Measurements from ENCODE around the gene DLD.
A peak's percentile ranks its signal among the peaks of the same experiment; 100 is the strongest.
"Not testable (repeated sequence)": the region's sequence is repeated elsewhere in the genome, so short reads cannot be mapped to it uniquely, and the experiment has no call there.

DLD gene

DNA sequence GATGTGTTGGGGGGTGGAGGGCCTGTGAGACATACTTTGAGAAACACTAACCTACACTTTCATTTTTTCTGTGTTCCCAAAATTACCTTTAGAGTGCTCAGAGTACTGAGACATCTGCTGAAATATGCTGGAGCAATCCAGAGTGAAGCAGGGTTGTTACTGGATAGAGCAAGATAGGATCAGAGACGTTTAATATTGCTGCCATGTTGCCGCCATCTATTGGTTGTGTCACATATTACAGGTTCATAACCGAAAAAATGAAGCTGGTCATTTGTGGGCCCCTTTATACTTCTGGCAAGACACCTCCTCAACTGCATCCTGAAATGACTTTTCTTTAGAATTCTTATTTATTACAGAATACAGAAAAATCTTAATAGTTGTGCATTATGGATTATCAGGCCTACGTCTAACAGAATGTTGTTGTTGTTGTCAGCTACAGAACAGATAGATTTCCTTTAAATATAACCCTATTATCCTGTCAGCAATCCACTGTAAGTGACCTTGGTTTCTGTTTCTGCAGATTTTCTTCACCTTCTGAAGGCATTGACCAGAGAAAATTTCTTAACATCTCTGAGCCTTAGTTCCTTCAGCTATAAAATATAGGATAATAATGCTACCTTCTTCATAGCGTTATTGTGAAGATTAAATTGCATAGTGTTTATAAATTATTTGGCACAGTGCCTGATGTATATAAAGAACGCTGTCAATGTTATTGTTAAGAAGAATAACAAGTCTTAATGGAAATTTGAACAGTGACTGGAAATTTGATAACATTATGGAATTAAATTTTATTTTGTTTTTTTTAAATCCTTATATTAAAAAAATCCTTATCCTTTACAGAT, 16.2 kb upstream of the DLD start:
- peak; percentile 55 for DNase-seq (ENCODE audit: low spot score)

DNA sequence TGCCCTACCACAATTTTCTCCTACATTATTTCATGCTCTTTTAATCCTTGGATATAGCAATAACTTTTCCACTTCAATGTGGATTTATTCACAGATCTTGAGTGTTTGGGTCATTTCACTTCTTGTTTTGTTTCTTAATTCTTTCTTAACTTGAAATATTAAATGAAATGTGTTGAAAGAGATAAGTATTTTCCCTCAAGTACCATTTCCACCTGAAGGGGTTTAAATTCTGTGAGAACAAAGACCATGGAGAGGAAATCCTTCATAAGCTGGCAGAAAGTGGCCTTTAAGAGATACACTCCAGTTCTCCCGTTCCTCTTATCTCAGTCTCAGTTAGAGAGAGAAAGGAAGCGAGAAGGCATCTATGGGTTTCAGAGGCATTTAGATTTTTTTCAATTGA, 14.1 kb upstream of the DLD start:
- DNase-seq (ENCODE audit: low spot score) = no peak

DNA sequence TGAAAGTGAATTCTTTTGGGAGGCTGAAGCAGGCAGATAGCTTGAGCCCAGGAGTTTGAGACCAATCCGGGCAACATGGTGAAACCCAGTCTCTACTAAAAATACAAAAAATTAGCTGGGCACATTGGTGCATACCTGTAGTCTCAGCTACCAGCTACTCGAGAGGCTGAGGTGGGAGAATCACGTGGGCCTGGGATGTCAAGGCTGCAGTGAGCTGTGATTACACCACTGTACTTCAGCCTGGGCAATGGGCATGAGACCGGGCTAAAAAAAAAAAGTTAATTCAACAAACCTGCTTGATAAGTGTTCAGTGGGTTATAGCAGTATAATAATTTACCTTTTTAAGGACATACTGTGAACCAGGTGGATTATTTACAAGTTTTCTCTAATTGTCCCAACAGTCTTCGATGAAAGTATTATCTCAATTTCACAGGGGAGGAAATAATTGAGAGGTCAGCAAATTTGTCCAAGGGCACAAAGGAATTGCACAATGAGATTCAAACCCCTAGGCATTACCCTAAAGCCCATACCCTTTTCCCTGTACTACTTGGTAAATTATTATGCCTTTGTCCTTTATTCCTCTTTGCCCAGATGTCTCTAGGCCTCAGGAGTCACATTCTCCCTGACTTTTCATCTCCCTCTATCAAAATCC, 13.1 kb upstream of the DLD start:
- DNase-seq (ENCODE audit: low spot score) = no peak

DNA sequence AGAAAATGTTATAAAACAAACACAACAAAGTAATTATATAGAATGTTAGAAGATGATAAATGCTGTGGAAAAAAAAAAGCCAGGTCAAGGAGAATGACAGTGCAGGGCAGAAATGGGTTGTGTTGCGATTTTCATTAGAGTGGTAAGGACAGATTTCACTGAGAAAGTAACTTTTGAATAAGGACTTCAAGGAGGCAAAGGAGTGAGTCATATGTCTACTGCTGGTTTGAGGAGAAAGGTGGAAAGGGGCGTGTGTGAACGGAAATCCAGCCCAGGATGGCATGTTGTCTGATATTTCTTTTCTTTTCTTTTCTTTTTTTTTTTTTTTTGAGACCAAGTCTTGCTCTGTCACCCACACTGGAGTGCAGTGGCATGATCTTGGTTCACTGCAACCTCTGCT, 12.3 kb upstream of the DLD start:
- no peak for DNase-seq (ENCODE audit: low spot score)

DNA sequence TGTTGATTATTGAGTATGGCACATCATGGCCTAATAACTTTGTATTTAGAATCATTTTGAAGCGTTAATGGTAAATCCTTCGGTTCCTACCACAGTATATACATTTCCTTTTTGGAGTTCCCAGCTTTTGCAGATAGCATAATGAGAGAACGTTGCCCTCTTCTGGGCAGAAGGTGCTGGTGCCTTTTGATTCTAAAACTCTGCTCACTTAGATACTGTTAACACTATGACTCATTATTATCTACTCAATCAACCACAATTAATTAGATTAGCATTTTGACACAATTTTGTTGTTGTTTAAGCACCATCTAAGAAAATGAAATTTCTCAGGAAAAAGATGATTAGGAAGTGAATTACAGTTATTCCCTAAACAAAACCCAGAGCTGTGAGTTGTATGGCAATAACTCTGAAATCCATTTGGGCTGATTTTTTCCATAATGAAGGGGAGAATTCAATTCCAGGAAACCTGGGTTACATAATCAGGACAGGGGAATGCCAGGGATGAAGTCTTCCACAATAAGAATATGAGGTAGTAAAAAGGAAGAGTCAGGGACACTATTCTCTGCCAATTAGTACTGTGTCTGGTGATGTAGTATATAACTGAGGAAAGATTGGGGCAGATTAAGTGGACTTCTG, 11.5 kb upstream of the DLD start:
- DNase-seq (ENCODE audit: low spot score) = peak; percentile 30

DNA sequence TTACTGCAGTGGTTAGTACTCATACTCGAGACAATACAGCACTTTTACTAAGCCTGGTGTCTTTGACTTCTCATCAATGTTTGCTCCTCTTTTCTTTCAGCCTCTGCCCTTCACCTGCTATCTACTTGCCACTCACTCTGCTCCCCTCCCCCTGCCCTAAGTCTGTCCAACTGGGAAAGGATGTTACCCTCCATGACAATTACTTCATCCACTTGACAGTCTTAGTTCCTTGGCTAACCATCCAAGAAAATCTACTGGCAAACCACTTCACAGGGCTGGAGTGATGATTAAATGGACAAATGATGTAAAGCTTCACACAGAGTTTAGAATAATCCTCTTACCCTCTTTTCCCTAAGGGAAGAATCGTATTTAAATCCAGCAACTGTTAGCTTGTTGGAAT, 8.2 kb upstream of the DLD start:
- DNase-seq (ENCODE audit: low spot score) = no peak

DNA sequence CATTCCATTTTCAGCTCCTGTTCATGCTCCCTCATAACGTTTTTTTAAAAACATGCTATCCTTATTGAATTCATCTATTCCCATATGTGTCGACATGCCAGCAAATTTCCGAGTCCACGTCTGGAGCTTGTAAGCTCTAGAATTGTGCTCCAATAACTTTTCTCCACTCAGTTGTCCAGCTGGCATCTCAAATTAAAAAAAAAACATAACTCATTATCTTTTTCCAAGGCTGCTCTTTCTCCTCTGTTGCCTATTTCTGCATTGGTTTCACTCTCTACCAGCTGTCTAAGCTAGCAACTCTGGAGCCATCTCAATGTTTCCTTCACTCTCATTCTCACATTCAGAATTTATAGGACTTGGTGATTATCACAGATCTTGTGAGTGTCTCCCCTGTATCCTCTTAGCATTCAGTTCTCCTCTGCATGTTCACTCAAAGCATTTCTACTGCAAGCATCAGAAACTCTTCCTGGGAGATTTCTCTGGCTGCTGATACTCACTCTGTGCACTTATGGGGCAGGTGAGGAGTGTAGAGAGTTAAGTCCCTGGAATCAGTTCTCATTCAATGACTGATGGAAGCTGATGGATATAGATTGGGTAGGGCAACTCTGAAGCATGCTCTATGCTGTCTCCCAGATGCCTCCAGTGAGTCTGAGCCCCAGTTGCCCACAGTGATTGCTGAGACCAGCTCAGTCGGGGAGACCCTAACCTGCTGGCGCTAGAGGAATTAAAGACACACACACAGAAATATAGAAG, 6.7 kb upstream of the DLD start:
- no peak for DNase-seq (ENCODE audit: low spot score)

DNA sequence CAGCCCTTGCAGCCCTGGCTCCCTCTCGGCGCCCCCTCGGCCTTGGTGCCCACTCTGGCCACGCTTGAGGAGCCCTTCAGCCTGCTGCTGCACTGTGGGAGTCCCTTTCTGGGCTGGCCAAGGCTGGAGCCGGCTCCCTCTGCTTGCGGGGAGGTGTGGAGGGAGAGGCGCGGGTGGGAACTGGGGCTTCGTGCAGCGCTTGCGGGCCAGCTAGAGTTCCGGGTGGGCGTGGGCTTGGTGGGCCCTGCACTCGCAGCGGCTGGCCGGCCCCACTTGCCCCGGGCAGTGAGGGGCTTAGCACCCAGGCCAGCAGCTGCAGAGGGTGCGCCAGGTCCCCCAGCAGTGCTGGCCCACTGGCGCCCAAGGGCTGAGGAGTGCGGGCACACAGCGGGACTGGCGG, 3.2 kb upstream of the DLD start:
- DNase-seq (ENCODE audit: low spot score) = not testable (repeated sequence)

DNA sequence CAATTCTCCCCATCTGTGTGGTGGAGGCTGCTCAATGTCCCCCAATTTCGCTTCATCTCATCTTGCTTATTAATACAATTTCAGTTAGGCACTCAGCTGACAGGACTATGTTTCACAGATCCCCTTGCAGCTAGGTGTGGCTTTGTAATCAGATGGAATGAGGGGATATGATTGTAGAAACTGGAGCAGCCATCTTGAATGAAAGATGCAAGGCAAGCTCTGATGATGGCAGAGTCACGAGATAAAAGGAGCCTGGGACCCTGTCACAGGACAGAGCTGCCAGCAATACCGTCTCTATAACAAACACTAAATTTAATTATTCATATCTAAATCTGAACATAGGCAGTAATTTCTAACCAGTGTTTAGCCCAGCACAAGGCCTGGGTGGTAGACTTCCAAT, 991 bp upstream of the DLD start:
- no peak for DNase-seq (ENCODE audit: low spot score)

DNA sequence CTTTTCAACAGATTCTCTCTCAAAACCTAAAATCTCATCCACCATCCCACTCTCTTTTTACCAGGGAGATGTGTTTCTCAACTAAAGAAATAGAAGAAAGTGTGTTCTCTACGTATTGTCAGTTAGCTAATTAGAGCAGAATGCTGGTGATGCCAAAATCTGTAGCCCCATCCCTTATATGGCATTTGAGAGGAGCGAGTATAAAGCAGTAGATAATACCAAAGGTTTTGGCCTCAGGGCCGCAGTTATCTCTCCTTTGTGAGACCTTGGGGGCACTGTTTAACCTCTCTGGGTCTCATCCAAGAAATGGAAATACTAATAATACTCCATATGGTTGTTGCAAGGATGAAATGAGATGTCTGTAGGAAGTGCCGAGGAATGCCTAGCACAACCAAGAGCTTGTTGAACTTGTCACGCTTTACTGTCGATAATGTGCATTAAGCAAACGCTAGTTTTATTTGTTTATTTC, 456 bp upstream of the DLD start:
- no peak for DNase-seq (ENCODE audit: low spot score)

DNA sequence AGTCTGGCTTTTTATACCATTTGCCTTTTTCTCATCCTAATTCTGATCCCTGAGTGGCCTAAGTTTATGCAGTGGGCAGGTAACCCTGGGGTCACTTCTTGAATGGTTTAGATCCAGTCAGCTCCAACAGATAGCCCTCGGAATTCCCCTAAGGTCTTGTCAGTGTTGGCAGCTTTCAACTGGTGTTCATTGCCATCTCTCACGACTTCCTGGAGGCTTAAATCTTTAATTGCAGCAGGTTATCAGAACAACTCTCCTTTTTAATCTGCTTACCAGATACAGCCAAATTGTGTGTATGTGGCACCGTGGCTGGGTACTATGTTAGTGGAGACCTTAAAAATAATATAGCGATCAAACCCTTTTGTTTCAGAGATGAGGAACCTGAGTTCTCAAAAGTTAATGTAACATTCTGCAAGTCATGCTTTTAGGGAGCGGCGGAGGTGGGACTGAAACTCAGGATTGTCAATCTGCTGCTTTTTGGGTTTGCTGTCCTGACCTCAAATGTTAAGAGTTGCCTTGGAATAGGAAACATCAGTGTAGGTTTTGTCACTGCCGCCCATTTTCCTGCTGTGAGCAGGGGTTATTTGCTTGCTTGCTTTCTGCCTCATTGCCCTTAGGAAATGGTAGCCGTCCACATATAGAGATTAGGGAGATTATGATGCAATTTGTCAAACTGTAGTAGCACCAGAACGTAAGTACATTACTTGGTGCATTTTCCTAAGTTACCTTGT, 818 bp downstream of the DLD start:
- no peak for DNase-seq (ENCODE audit: low spot score)

DNA sequence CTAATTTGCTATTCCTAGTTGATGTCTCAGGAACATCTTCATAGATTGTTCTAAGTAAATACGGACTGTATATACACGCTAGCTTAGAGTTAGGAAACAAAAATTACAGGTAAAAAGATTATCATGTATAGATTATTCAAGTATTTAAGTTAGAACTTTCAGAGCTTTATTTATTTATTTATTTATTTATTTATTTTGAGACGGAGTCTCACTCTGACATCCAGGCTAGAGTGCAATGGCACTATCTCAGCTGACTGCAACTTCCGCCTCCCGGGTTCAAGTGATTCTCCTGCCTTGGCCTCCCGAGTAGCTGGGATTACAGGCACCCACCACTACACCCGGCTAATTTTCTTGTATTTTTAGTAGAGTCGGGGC, 1.4 kb downstream of the DLD start:
- DNase-seq (ENCODE audit: low spot score) = not testable (repeated sequence)

DNA sequence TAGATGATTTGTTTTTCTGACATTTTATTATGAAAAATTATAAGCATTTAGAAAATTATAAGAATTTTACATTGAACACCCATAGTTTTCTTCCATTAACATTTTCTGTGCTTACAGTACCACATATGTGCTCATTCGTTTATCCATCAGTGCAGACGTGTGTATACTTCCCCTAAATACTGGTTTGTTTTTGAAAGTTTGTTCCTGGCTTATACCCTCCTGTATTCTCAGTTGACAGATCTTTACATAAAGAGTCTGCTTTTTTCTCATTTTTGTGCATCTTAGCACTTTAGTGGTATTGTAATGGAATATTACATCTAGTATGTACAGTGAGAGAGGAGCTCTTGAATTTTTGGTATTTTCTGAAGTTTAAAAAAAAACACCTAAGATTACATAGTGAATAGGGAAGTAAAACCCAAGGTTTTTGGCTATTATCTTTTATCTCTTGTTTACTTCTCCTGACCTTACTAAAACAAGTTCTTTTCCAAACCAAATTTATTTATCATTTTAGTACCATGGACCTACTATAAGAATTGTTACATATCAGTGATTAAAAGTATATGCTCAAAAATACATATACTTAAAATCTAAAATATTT, 8.1 kb downstream of the DLD start:
- no peak for DNase-seq (ENCODE audit: low spot score)

DNA sequence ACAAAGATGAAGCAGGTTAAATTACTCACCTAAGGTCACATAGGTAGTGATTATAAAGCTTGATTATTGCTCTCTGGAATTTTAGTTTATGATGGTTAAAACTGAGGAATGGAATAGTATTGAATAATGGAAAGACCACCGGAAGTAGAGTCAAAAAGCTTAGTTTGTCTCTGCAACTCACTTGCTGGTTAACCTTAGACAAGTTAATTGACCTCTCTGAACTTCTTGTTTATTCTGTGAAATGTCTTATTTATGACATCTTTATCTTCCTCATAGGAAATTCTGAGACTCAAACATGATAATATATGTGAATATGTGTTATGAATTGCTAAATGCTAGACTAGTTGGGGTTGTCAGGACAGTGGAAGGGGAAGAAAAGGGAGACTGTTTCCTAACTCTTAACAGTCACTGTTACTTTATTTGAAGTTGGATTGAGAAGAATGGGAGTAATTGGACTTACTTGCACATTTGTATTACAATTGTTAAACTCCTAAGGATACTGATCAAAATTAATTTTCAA, 9.6 kb downstream of the DLD start:
- DNase-seq (ENCODE audit: low spot score) = no peak

DNA sequence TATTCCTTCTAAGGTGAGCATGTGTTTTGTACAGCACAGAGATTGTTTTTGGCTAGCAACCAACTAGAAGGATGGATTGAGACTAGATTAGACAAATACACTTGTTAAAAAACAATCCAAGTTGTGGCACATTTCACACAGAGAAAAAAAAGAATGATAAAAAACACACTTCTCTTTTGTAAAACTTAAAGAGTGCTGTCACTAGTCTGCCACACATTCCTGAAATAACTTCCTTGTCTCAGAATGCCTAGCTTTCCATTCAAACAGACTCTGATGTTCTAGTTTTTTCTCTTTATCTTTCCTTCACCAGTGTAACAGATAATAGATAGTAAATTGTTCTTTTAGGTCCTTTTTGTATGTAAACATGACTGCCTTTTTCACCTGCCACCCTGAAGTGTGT, 11.4 kb downstream of the DLD start:
- no peak for DNase-seq (ENCODE audit: low spot score)

DNA sequence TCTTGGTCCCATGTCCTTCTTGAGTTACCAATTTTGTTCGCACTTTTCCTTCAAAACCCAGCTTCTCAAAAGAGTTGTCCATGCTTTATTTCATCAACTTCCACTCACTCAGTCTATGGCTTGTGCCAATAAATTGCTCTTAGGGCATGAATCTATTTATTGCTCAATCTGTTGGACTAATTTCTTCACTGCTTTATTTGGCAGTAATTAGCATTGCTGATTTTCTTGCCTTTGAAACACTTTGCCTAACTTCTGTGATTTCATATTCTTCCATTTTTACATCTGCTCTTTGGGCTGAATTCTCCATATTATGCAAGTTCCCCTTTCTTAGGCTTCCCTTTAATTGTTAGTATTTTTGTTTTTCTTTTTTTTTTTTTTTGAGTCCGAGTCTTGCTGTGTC, 16.8 kb downstream of the DLD start:
- no peak for DNase-seq (ENCODE audit: low spot score)

DNA sequence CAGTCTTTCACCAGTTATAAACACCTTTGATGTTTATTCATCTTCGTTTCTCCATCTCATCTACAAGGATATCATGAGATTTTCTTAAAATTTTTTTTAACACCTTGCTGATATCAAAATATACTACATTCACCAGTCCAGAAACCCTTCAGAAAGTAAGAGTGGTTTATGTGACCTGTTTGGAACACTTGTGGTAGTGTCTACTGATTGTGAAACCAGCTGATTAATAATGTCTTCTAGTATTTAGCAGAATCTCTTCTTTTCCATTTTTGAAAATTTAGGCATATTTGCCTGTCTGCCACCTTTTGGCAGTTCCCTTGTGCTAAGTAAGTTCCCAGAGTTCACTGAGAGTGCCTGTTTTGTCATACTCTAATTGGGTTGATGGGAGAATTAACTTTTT, 18.5 kb downstream of the DLD start:
- DNase-seq (ENCODE audit: low spot score) = no peak

DNA sequence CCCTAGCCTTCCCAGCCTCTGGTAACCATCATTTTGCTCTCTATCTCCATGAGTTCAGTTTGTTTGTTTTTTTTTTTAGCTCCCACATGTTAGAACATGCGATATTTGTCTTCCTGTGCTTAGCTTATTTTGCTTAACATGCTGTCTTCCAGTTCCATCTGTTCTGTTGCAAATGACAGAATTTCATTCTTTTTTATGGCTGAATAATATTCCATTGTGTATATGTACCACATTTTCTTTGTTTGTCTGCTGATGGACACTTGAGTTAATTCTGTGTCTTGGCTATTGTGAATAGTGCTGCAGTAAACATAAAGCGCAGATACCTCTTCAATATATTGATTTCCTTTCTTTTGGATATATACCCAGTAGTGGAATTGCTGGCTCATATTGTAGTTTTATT, 21.0 kb downstream of the DLD start:
- DNase-seq (ENCODE audit: low spot score) = no peak

DNA sequence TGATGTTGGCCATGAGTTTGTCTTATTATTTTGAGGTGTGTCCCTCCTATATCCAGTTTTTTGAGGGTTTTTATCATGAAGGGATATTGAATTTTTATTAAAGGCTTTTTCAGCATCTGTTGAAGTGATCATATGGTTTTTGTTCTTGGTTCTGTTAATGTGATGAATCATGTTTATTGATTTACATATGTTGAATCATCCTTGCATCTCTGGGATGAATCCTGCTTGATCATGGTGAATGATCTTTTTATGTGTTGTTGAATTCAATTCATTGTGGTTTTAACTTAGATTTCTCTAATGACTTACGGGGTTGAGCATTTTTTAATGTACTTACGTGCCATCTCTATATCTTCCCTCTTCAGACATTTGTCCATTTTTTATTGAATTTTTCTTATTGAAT, 22.9 kb downstream of the DLD start:
- DNase-seq (ENCODE audit: low spot score) = no peak

DNA sequence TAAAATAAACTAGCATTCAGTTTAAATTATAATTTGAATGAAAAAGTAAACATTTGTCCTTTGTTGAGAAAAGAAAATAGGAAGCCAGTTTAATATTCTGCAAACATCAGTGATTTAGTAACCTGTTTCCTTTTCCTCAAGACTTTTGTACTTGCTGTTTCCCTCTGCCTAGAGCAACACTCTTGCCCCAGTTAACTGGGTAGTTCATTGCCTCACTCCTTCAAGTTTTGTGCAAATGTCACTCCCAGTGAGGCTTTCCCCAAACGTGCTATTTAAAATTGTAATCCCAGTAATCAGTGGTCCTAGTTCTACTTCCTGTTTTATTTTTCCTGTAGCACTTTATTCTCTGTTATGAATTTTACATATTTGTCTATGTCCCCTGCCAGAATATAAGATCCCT, 23.8 kb downstream of the DLD start:
- DNase-seq (ENCODE audit: low spot score) = no peak

DNA sequence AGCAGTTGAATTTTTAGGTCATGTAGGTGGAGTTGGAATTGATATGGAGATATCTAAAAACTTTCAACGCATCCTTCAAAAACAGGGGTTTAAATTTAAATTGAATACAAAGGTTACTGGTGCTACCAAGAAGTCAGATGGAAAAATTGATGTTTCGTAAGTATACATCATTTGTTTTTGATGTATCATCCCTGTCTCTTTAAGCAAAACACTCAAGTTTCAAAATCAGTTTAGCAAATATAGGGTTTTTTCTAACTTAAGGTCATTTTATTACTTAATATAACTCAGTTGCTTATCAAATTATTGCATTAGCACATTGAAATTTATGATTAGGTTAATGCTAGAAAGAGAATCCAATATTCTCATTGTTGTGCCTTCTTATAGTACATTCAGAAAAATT, 24.6 kb downstream of the DLD start:
- no peak for DNase-seq (ENCODE audit: low spot score)

All from putamen (tissue), 1 donor.